Measurements from ENCODE around the gene CADPS2.

CADPS2 gene

GRCh38 chr7:122743211-122743610, 143.0 kb downstream of the CADPS2 start:
- H3K9me3 ChIP-seq (ENCODE audit: severe bottlenecking), result no peaks in the 10 kb centered on the region
- H3K27ac ChIP-seq, result no peak overlapping the region
- no peak overlapping the region for H3K4me3 ChIP-seq (ENCODE audit: low read depth, low read length)
- H3K36me3 ChIP-seq, result no peaks in the 10 kb centered on the region
- TF ChIP-seq CTCF (IDR thresholded peaks at IDR 0.05; ENCODE audit: low read depth, low read length), result no peak
- DNase-seq, result peak; percentile 39
- no peaks in the 10 kb centered on the region for H3K27me3 ChIP-seq (ENCODE audit: insufficient read depth, low read depth, severe bottlenecking)

GRCh38 chr7:122738947-122739346, 147.3 kb downstream of the CADPS2 start:
- H3K27me3 ChIP-seq (ENCODE audit: insufficient read depth, low read depth, severe bottlenecking), result no peaks in the 10 kb centered on the region
- TF ChIP-seq CTCF (IDR thresholded peaks at IDR 0.05; ENCODE audit: low read depth, low read length), result no peak
- no peaks in the 10 kb centered on the region for H3K9me3 ChIP-seq (ENCODE audit: severe bottlenecking)
- H3K36me3 ChIP-seq, result no peaks in the 10 kb centered on the region
- H3K27ac ChIP-seq, result no peak overlapping the region
- H3K4me3 ChIP-seq (ENCODE audit: low read depth, low read length), result no peak overlapping the region
- no peak for DNase-seq

- Histone ChIP-seq H3K4me3 (ENCODE audit: low read depth, low read length) (no peak overlapping the region), H3K27me3 (ENCODE audit: insufficient read depth, low read depth, severe bottlenecking) (no peaks in the 10 kb centered on the region), H3K36me3 (no peaks in the 10 kb centered on the region), H3K27ac (no peak overlapping the region), H3K9me3 (ENCODE audit: severe bottlenecking) (no peaks in the 10 kb centered on the region)
- TF ChIP-seq CTCF (IDR thresholded peaks at IDR 0.05; ENCODE audit: low read depth, low read length), result no peak
- no peak for DNase-seq
Observed at GRCh38 chr7:122736183-122736582, 150.1 kb downstream of the CADPS2 start.

- Histone ChIP-seq H3K27me3 (ENCODE audit: insufficient read depth, low read depth, severe bottlenecking) (no peaks in the 10 kb centered on the region), H3K36me3 (no peaks in the 10 kb centered on the region), H3K9me3 (ENCODE audit: severe bottlenecking) (no peaks in the 10 kb centered on the region), H3K4me3 (ENCODE audit: low read depth, low read length) (no peak overlapping the region), H3K27ac (no peak overlapping the region)
- no peak for DNase-seq
- no peak for TF ChIP-seq CTCF (IDR thresholded peaks at IDR 0.05; ENCODE audit: low read depth, low read length)
Observed at GRCh38 chr7:122727759-122728158, 158.5 kb downstream of the CADPS2 start.

GRCh38 chr7:122727354-122727753, 158.9 kb downstream of the CADPS2 start:
- no peak for TF ChIP-seq CTCF (IDR thresholded peaks at IDR 0.05; ENCODE audit: low read depth, low read length)
- no peaks in the 10 kb centered on the region for H3K9me3 ChIP-seq (ENCODE audit: severe bottlenecking)
- DNase-seq, result no peak
- H3K27ac ChIP-seq, result no peak overlapping the region
- no peak overlapping the region for H3K4me3 ChIP-seq (ENCODE audit: low read depth, low read length)
- no peaks in the 10 kb centered on the region for H3K36me3 ChIP-seq
- no peaks in the 10 kb centered on the region for H3K27me3 ChIP-seq (ENCODE audit: insufficient read depth, low read depth, severe bottlenecking)

- no peak for DNase-seq
- Histone ChIP-seq H3K36me3 (no peaks in the 10 kb centered on the region), H3K9me3 (ENCODE audit: severe bottlenecking) (no peaks in the 10 kb centered on the region), H3K27me3 (ENCODE audit: insufficient read depth, low read depth, severe bottlenecking) (no peaks in the 10 kb centered on the region), H3K4me3 (ENCODE audit: low read depth, low read length) (no peak overlapping the region), H3K27ac (no peak overlapping the region)
- no peak for TF ChIP-seq CTCF (IDR thresholded peaks at IDR 0.05; ENCODE audit: low read depth, low read length)
Observed at GRCh38 chr7:122726881-122727280, 159.4 kb downstream of the CADPS2 start.
